Measurements from ENCODE around the gene RYR3. TPM values are rescaled to one million over a fixed set of nuclear protein-coding genes. Genes with fewer than 3 reads are reported as not detected.
"Not testable (repeated sequence)": the region's sequence is repeated elsewhere in the genome, so short reads cannot be mapped to it uniquely, and the experiment has no call there.

The RYR3 gene
- total RNA-seq, 1 donor from 2014 or later, result 0.75 TPM

DNA sequence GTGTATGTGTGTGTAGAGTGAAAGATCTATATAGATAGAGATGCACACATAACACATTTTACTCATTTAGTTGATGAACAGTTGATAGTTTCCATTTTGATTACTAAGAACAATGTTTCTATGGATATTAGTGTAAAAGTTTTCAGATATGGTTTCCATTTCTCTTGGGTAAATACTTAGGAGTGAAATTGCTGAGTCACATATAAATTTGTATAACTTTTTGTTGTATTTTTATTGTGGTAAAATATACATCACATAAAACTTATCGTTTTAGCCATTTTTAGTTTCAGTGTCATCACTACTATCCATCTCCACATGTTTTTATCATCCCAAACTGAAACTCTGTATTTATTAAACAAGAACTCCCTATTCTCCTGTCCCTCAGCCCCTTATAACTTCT is 258.3 kb downstream of the RYR3 start:
- TF ChIP-seq, protein P1, sequence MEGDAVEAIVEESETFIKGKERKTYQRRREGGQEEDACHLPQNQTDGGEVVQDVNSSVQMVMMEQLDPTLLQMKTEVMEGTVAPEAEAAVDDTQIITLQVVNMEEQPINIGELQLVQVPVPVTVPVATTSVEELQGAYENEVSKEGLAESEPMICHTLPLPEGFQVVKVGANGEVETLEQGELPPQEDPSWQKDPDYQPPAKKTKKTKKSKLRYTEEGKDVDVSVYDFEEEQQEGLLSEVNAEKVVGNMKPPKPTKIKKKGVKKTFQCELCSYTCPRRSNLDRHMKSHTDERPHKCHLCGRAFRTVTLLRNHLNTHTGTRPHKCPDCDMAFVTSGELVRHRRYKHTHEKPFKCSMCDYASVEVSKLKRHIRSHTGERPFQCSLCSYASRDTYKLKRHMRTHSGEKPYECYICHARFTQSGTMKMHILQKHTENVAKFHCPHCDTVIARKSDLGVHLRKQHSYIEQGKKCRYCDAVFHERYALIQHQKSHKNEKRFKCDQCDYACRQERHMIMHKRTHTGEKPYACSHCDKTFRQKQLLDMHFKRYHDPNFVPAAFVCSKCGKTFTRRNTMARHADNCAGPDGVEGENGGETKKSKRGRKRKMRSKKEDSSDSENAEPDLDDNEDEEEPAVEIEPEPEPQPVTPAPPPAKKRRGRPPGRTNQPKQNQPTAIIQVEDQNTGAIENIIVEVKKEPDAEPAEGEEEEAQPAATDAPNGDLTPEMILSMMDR (conservative IDR thresholded peaks at IDR 0.05; ENCODE audit: low read depth, low read length), result no peak
- no peak overlapping the region for H3K4me3 ChIP-seq (ENCODE audit: low read depth, low read length)
- no peak for DNase-seq (ENCODE audit: low read depth)

DNA sequence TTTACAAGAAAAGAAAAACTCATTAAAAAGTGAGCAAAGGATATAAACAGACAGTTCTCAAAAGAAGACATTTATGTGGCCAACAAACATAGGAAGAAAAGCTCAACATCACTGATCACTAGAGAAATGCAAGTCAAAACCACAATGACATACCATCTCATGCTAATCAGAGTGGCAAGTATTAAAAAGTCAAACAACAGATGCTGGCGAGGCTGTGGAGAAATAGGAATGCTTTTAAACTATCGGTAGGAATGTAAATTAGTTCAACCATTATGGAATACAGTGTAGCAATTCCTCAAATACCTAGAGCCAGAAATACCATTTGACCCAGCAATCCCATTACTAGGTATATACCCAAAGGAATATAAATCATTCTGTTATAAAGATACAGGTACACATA is 267.1 kb downstream of the RYR3 start:
- not testable (repeated sequence) for H3K4me3 ChIP-seq (ENCODE audit: low read depth, low read length); DNase-seq (ENCODE audit: low read depth)

DNA sequence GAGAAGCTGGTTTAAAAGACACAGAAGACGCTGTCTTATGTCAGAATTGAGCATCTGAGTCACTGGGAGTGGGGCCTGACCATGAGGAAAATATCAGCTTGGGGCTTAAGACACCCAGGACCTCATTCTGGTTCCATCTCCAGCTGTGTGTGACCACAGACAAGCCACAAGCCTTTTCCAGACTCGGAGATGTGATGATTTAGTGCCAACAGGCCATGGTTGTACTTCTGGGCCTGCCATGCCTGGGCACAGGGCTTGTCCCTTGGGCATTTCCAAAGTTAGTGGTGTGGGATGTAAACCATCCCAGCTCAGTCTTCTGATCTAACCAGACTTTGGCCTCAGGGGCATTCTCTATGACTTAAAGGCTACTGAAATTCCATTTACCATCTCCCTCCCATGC is 269.8 kb downstream of the RYR3 start:
- no peak overlapping the region for H3K4me3 ChIP-seq (ENCODE audit: low read depth, low read length)
- no peak for DNase-seq (ENCODE audit: low read depth)
- TF ChIP-seq, protein P1 (conservative IDR thresholded peaks at IDR 0.05; ENCODE audit: low read depth, low read length), result no peak

DNA sequence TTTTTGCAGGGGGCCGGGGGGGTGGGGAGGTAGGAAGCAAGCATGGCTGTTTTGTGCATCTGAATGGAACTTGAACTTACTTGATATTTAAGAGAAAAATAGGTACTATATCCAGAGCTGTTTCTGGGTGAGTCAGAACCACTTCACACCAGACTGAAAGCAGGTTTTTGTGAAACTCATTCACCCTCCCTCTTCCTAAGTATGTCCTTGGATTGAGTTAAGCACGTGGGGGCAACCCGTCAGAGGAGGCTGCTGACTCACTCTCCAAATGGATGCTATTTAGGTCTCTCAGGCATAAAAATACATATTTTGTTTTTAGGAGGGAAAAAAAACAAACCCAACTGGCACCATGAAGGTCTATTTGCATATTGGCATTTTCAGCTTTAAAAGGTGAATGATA is 270.3 kb downstream of the RYR3 start:
- TF ChIP-seq, protein P1 (conservative IDR thresholded peaks at IDR 0.05; ENCODE audit: low read depth, low read length), result no peak
- no peak for DNase-seq (ENCODE audit: low read depth)
- H3K4me3 ChIP-seq (ENCODE audit: low read depth, low read length), result no peak overlapping the region

DNA sequence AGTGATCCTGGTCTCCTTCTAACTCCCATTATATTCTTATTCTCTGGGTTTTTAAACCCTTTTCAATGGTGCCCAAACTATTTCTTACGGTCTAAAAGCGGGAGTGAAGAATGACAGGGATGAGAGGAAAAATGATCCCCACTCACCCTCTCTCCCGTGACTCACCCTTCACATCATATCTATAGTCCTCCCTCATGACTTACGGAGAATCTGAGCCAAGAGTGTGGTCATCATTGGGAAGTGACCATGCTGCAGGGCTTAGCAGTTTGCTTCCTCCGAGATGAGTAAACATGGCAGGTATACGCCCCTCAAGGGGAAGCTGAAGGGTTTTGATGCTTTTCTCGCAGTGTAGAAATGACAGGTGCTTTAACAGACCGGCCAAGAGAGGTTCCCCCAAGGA is 274.0 kb downstream of the RYR3 start:
- DNase-seq (ENCODE audit: low read depth), result no peak
- no peak overlapping the region for H3K4me3 ChIP-seq (ENCODE audit: low read depth, low read length)
- TF ChIP-seq, protein P1 (conservative IDR thresholded peaks at IDR 0.05; ENCODE audit: low read depth, low read length), result no peak

DNA sequence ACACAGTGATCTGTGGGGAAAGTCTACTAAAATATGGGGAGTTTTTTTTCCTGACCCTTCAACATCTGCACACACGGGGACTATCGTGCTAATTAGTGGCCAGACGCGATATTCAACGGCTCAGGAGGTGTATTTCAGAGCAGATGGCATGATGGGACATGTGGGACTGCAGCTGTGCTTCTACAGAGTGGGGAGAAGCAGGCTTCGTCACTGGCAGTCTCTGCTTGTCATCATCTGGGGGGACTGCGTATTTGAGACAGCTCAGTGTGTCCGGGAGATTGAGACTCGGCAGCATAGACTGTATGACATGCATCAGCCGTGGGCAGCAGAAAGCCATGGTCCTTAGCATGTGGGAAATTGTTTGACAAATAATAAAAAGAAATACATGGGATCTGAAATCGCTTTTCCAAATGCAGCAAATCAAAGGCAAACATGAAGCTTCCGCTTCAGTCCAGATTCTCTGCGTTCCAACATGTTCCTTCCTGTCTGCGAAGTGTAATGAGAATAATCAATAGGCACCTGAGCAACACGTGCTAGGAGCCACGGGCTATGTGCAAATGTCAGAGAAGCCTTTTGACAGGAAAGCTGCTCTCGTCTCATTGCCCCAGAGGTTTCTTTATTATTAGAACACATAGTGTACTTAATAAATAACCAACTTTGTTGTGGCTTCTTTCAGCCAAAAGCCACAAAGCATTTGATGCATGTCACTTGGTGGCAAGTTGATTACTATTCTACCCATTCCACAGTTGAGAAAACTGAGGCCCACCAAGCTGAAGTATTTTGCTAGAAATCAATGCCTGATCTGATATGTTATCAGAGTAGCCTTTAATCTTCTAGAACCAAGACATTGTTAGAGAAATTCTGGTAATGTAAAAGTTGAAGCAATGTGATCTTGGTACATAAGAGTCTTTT is 276.3 kb downstream of the RYR3 start:
- TF ChIP-seq, protein P1 (conservative IDR thresholded peaks at IDR 0.05; ENCODE audit: low read depth, low read length), result no peak
- no peak overlapping the region for H3K4me3 ChIP-seq (ENCODE audit: low read depth, low read length)
- DNase-seq (ENCODE audit: low read depth), result no peak

DNA sequence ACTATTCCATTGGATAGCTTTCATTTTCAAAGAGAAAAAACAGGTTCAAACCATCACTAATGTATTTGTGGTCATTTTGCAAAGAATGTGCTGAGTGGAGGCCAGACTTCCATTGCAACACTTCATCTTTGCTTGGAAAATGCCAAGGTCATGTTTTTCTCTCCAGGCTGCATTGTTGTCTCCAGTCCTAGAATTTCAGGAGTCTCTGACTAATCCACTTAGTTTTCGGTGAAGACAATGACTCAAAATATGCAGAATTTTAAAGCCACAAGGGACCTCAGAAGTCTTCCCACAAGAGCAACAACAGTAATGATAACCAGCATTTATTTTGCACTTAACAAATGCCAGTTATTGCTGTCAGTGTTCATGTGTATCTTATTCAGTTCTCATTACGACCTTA is 277.0 kb downstream of the RYR3 start:
- TF ChIP-seq, protein P1 (conservative IDR thresholded peaks at IDR 0.05; ENCODE audit: low read depth, low read length), result no peak
- no peak overlapping the region for H3K4me3 ChIP-seq (ENCODE audit: low read depth, low read length)
- peak; percentile 50 for DNase-seq (ENCODE audit: low read depth)

Data from epithelial cell of proximal tubule (primary cell).